OCI-LY3 (cell line): ENCODE results near the gene LYST.

ENCODE experiments used
- EZH2phosphoT487 ChIP-seq: fragments of 200-600 bp; shearing (Covaris generic); IDR thresholded peaks from 2 replicates; pipeline ENCODE4 v1.6.1; 2018; ENCODE audit warnings: antibody characterized with exemption, mixed run types, low read depth
- TF ChIP-seq, protein P1 (sequence below): fragments of 200-600, 300-600 bp; sonication (generic); IDR thresholded peaks from 2 replicates; pipeline ENCODE4 v1.5.1; 2014; ENCODE audit warnings: antibody characterized with exemption, low read length, low read depth

DNA sequence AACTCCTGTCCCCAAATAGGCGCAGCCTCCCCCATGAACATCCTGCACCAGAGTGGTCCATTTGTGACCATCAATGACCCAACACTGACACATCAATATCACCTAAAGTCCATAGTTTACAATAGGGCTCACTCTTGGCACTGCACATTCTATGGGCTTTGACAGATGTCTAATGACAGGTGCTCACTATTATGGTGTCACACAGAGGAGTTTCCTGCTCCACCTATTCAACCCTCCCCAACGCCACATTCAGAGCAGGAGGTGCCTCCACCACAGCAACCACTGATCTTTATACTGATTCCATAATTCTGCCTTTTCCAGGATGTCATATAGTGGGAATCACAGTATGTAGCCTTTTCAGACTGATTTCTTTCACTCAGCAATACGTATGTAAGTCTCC, 241.4 kb downstream of the LYST start:
- TF ChIP-seq, protein P1, sequence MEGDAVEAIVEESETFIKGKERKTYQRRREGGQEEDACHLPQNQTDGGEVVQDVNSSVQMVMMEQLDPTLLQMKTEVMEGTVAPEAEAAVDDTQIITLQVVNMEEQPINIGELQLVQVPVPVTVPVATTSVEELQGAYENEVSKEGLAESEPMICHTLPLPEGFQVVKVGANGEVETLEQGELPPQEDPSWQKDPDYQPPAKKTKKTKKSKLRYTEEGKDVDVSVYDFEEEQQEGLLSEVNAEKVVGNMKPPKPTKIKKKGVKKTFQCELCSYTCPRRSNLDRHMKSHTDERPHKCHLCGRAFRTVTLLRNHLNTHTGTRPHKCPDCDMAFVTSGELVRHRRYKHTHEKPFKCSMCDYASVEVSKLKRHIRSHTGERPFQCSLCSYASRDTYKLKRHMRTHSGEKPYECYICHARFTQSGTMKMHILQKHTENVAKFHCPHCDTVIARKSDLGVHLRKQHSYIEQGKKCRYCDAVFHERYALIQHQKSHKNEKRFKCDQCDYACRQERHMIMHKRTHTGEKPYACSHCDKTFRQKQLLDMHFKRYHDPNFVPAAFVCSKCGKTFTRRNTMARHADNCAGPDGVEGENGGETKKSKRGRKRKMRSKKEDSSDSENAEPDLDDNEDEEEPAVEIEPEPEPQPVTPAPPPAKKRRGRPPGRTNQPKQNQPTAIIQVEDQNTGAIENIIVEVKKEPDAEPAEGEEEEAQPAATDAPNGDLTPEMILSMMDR, result no peak
- no peak for TF ChIP-seq EZH2phosphoT487
